ENCODE results near the gene TLX2.

Gene TLX2

GRCh38 chr2:74522516-74522915, 8.3 kb downstream of the TLX2 start:
- DNase-seq (ENCODE audit: low spot score) = no peak
- ChIA-PET CTCF (interaction anchor here (1.0 kb wide), 1 partner anchor 16 kb away, joined by 3 read pairs; no protein-coding TSS in a partner anchor), POLR2A (ENCODE audit: low non-redundant PET) (no interaction called here)
- no peak overlapping the region for H3K27ac ChIP-seq
- TF ChIP-seq CTCF (conservative IDR thresholded peaks at IDR 0.05; ENCODE audit: low read depth) = no peak

GRCh38 chr2:74524005-74524404, 9.8 kb downstream of the TLX2 start:
- H3K27ac ChIP-seq = no peak overlapping the region
- ChIA-PET POLR2A (ENCODE audit: low non-redundant PET) (no interaction called here), CTCF (no interaction called here)
- no peak for DNase-seq (ENCODE audit: low spot score)
- TF ChIP-seq CTCF (conservative IDR thresholded peaks at IDR 0.05; ENCODE audit: low read depth) = no peak

DNA sequence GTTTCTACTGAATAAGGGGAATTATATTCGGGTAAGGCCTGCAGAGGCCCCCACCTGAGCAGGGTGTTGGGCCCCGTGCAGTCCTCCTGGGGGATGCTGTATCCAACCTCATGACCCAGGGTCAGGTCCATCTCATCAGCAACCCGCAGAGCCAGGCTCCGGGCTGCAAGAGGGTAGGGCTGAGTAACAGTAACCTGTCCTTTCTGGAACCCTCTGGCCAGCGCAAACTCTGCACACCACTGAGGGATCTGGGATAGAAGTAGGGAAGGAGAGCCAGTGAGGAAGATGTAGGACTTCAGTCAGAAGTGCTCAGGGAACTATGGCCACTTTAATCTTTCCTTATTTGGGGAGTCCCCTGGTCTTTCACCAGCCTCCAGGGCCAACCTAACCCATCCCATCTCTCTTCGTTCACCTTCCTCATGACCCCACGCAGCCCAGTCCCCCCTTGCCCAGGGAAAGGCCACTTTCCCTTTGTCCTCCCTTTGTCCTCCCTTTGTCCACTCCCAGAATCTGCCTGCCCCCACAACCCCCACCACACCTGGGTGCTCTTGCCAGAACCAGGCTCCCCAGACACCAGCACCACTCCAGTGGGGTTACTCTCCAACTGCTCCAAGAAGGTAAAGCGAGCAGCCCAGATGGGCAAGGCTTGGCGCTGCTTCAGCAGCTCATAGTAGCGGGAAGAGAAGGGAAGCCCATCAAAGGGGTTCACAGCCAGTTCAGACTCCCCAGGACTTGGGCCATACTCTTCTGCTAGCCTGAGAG, 10.9 kb downstream of the TLX2 start:
- CTCF ChIA-PET = no interaction called here
- DNase-seq (ENCODE audit: low spot score) = no peak
- H3K27ac ChIP-seq = peak overlapping the region; percentile 3; the same call in 1 of the 2 replicates
- POLR2A ChIA-PET (ENCODE audit: low non-redundant PET) = no interaction called here
- no peak for TF ChIP-seq CTCF (conservative IDR thresholded peaks at IDR 0.05; ENCODE audit: low read depth)

GRCh38 chr2:74525717-74526648, 11.7 kb downstream of the TLX2 start, which contains the start of gene DQX1:
TSS of gene DQX1 (minus strand) at chr2:74526231. CDS start at chr2:74525729, 502 bp downstream.
- DNase-seq (ENCODE audit: low spot score) = peak; percentile 79
- CTCF ChIA-PET = interaction anchor here (0.9 kb wide), 1 partner anchor 20 kb away, joined by 5 read pairs; no protein-coding TSS in a partner anchor
- peak within 1 kb of the TSS; percentile 49 for H3K27ac ChIP-seq

GRCh38 chr2:74526649-74527230, 12.5 kb downstream of the TLX2 start:
- TF ChIP-seq CTCF (conservative IDR thresholded peaks at IDR 0.05; ENCODE audit: low read depth) = no peak
- peak overlapping the region; percentile 49 for H3K27ac ChIP-seq
- DNase-seq (ENCODE audit: low spot score) = no peak
- ChIA-PET POLR2A (ENCODE audit: low non-redundant PET) (no interaction called here), CTCF (interaction anchor here (0.9 kb wide), 1 partner anchor 20 kb away, joined by 5 read pairs; no protein-coding TSS in a partner anchor)

More at GRCh38 chr2:74525717-74526648, 11.7 kb downstream of the TLX2 start, which contains the start of gene DQX1:
- POLR2A ChIA-PET (ENCODE audit: low non-redundant PET) = no interaction called here
- TF ChIP-seq CTCF (conservative IDR thresholded peaks at IDR 0.05; ENCODE audit: low read depth) = no peak

GRCh38 chr2:74527741-74528140, 13.5 kb downstream of the TLX2 start:
- CTCF ChIA-PET = no interaction called here
- POLR2A ChIA-PET (ENCODE audit: low non-redundant PET) = no interaction called here
- H3K27ac ChIP-seq = no peak overlapping the region
- no peak for DNase-seq (ENCODE audit: low spot score)
- TF ChIP-seq CTCF (conservative IDR thresholded peaks at IDR 0.05; ENCODE audit: low read depth) = no peak

All from RWPE1 (cell line).